CD4-positive, alpha-beta T cell (primary cell): Measurements from ENCODE around the gene ITPKA. TPM values are rescaled to one million over a fixed set of nuclear protein-coding genes. Genes with fewer than 3 reads are reported as not detected.

Experiments
- ATAC-seq: fragments of 200-7000 bp; cut with Tn5 transposase; one replicate; pipeline ENCODE4 v1.10.0; 2022; ENCODE audit warnings: mild to moderate bottlenecking; ENCODE audit not compliant: poor library complexity
- CTCF ChIA-PET: fragments of 350-600 bp; sonication (Branson Sonifier 250); formaldehyde crosslinking; loops from one replicate; lab custom pipeline; 2021; ENCODE audit warnings: antibody characterized with exemption, inconsistent platforms; lab: Charles Lee
- POLR2A ChIA-PET: fragments of 350-600 bp; sonication (Branson Sonifier 250); formaldehyde crosslinking; loops from one replicate; lab custom pipeline; 2021; ENCODE audit warnings: antibody characterized with exemption, inconsistent platforms; lab: Charles Lee
- DNase-seq, 14 experiments: peaks; one replicate each; pipeline ENCODE4 v3.0.0-alpha.2; 2013 to 2020; ENCODE audit warnings: mixed read lengths in 2 of 14
- H3K27ac ChIP-seq, 2 donors: one replicate each; pipeline versions ENCODE4 v1.5.1 to v1.7.0; 2013; ENCODE audit warnings: low read length in 2 of 2, low read depth in 1 of 2, mild to moderate bottlenecking in 1 of 2
- H3K27me3 ChIP-seq, 2 experiments: 1 replicate in 1 of 2; 2 replicates in 1 of 2; pipeline versions ENCODE4 v1.6.1 to v1.7.0; 2013; ENCODE audit warnings: low read length in 2 of 2, control low read depth in 1 of 2, mild to moderate bottlenecking in 1 of 2, moderate library complexity in 1 of 2; ENCODE audit not compliant: insufficient read depth in 2 of 2, control insufficient read depth in 1 of 2
- H3K36me3 ChIP-seq: one replicate; pipeline ENCODE4 v1.6.1; 2013; ENCODE audit warnings: low read length, control low read depth; ENCODE audit not compliant: insufficient read depth
- H3K4me1 ChIP-seq: one replicate; pipeline ENCODE4 v1.6.1; 2013; ENCODE audit warnings: low read length, control low read depth; ENCODE audit not compliant: insufficient read depth
- H3K4me3 ChIP-seq: one replicate; pipeline ENCODE4 v1.5.1; 2013; ENCODE audit warnings: mild to moderate bottlenecking, low read length, moderate library complexity
- H3K9me3 ChIP-seq, 2 experiments: 1 replicate in 1 of 2; 2 replicates in 1 of 2; pipeline versions ENCODE4 v1.6.1 to v1.7.0; 2013; ENCODE audit warnings: low read length in 2 of 2, mild to moderate bottlenecking in 2 of 2, control low read depth in 1 of 2, moderate library complexity in 1 of 2; ENCODE audit not compliant: control insufficient read depth in 1 of 2, insufficient read depth in 1 of 2
- H3K27ac Mint-ChIP-seq: one replicate; pipeline ENCODE4 v1.8.0; 2020; ENCODE audit warnings: mixed read lengths
- H3K27me3 Mint-ChIP-seq: one replicate; pipeline ENCODE4 v1.8.0; 2021; ENCODE audit warnings: mixed read lengths
- H3K36me3 Mint-ChIP-seq: one replicate; pipeline ENCODE4 v1.8.0; 2021; ENCODE audit warnings: low read depth, mixed read lengths
- H3K4me1 Mint-ChIP-seq: one replicate; pipeline ENCODE4 v1.8.0; 2021; ENCODE audit warnings: low read depth, mixed read lengths
- H3K4me3 Mint-ChIP-seq: one replicate; pipeline ENCODE4 v1.8.0; 2020; ENCODE audit warnings: mild to moderate bottlenecking, mixed read lengths
- H3K9me3 Mint-ChIP-seq: one replicate; pipeline ENCODE4 v1.8.0; 2020; ENCODE audit warnings: mixed read lengths
- intact Hi-C, 2 experiments: fragments of 100-400 bp; cut with DNase I in 1 of 2; cut with micrococcal nuclease in 1 of 2; formaldehyde crosslinking; loops; one replicate each; pipeline versions ENCODE4 v1.15.1 to v1.9.0; 2023 to 2025; cut with DNase I, micrococcal nuclease
- total RNA-seq, 174 experiments: library from RNA in 2 of 174; stranded (reverse) in 2 of 174; gene quantifications; one replicate each; pipeline ENCODE4 v1.2.3 and lab custom pipeline; 2021 to 2026
- TF ChIP-seq, protein P1 (sequence below): fragments of 200-600 bp; IDR thresholded peaks from one replicate; pipeline ENCODE4 v1.8.0; 2022; ENCODE audit warnings: antibody characterized with exemption, mild to moderate bottlenecking

The ITPKA gene
- total RNA-seq, 2 experiments from 2014 or later = not detected

DNA sequence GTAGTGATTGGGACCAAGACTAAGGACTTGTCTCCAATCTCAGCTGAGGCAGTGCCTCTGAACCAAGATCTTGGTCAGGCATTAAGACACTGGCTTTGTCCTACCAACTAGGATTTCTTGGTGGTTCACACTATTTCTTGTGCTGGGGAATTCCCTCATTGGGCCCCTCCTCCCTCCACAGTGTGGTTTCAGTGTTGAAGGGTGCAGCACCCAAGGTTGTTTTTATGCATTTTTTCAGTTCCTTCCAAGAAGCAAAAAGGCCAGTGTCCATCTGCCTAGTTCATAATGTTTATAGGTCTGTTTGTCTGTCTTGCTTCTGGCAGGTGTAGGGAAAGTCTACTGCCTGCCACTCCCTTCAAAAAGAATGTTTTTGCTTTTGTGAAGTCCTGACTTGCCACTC lies 10.6 kb upstream of the ITPKA start:
- Mint-ChIP-seq H3K4me3 (peak overlapping the region; percentile 21), H3K4me1 (peaks cover 17% of the 10 kb centered on the region), H3K9me3 (no peaks in the 10 kb centered on the region), H3K27ac (peak overlapping the region; percentile 76), H3K36me3 (peaks cover 52% of the 10 kb centered on the region), H3K27me3 (peaks cover 4% of the 10 kb centered on the region)
- CTCF ChIA-PET = no interaction called here
- POLR2A ChIA-PET = no interaction called here
- peak overlapping the region; percentile 11 for H3K4me3 ChIP-seq
- TF ChIP-seq, protein P1, sequence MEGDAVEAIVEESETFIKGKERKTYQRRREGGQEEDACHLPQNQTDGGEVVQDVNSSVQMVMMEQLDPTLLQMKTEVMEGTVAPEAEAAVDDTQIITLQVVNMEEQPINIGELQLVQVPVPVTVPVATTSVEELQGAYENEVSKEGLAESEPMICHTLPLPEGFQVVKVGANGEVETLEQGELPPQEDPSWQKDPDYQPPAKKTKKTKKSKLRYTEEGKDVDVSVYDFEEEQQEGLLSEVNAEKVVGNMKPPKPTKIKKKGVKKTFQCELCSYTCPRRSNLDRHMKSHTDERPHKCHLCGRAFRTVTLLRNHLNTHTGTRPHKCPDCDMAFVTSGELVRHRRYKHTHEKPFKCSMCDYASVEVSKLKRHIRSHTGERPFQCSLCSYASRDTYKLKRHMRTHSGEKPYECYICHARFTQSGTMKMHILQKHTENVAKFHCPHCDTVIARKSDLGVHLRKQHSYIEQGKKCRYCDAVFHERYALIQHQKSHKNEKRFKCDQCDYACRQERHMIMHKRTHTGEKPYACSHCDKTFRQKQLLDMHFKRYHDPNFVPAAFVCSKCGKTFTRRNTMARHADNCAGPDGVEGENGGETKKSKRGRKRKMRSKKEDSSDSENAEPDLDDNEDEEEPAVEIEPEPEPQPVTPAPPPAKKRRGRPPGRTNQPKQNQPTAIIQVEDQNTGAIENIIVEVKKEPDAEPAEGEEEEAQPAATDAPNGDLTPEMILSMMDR = no peak
- peaks cover 29% of the 10 kb centered on the region for H3K36me3 ChIP-seq
- peak; percentile 81 for ATAC-seq
- no peaks in the 10 kb centered on the region for H3K27me3 ChIP-seq
- H3K4me1 ChIP-seq = peaks cover 20% of the 10 kb centered on the region
- peak overlapping the region in 1 of 2 donors; percentile 20 for H3K27ac ChIP-seq
- DNase-seq = peak in 4 of 14 experiments; percentile 22 to 69 (median 68)
- intact Hi-C loops = no loop called here
- H3K9me3 ChIP-seq = no peaks in the 10 kb centered on the region

DNA sequence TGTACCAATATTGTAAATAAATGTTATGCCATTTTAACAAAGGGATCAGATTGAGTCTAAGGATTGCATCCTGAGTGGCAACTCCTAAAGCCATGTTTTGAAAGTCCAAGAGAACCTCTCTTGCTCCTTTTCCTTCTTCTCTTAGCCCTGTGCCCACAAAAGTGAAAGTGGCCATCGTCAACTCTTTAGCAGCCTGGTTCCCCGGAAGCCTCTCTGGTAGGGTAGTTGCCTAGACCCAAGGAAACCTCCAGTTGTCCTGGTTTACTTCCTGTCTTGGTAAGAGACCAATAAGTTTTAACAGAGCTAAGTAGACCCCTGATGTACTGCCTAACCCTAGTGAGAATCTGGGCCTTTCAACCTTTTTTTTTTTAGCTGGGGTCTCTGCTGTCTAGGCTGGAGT lies 10.2 kb upstream of the ITPKA start:
- Mint-ChIP-seq H3K9me3 (no peaks in the 10 kb centered on the region), H3K4me1 (peaks cover 17% of the 10 kb centered on the region), H3K27ac (peak overlapping the region; percentile 76), H3K27me3 (peaks cover 4% of the 10 kb centered on the region), H3K36me3 (peaks cover 49% of the 10 kb centered on the region), H3K4me3 (peak overlapping the region; percentile 21)
- H3K9me3 ChIP-seq = no peaks in the 10 kb centered on the region
- CTCF ChIA-PET = no interaction called here
- H3K27ac ChIP-seq = peak overlapping the region in 1 of 2 donors; percentile 20
- TF ChIP-seq, protein P1 = no peak
- POLR2A ChIA-PET = interaction anchor here (0.7 kb wide), 1 partner anchor 9 kb away, joined by 4 read pairs; no protein-coding TSS in a partner anchor
- peak overlapping the region; percentile 11 for H3K4me3 ChIP-seq
- intact Hi-C loops = no loop called here
- H3K36me3 ChIP-seq = peaks cover 25% of the 10 kb centered on the region
- peak; percentile 64 for ATAC-seq
- H3K27me3 ChIP-seq = no peaks in the 10 kb centered on the region
- peak in 3 of 14 experiments; percentile 45 to 73 (median 49) for DNase-seq
- H3K4me1 ChIP-seq = peaks cover 20% of the 10 kb centered on the region

DNA sequence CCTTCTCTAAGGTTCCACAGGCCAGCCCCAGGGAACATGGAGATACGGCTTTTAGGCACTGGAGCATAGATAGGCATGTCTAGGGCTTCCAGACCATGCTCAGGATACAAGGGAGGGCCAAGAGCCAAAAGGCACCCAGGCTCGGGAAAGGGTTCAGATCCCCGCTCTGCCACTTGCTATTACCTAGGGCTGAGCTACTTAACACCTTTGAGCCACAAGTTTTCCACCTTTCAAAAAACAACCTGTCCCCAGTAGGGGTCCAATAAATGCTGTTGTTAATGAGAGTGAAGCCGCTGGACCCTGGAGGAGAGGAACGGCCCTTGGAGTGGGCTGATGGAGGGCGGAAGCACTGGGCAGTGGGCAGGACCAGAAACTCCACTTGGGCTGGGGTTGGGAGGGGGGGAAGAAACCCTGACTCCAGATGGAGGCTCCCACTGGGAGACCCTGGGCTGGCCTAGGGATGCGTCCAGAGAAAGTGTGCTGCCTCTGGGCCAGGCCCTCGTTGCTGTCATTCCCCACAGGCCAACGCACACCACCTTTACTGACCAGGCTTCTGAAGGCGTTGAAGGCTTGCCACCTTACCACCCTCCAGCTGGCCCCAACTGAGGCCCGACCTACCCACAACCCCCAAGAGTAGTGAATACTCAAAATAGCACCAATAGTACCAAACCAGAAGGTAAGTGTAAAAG lies 8.6 kb upstream of the ITPKA start:
- CTCF ChIA-PET = interaction anchor here (1.0 kb wide), 1 partner anchor 73 kb away, joined by 4 read pairs; no protein-coding TSS in a partner anchor
- Histone ChIP-seq H3K4me3 (no peak overlapping the region), H3K9me3 (no peaks in the 10 kb centered on the region), H3K4me1 (peaks cover 20% of the 10 kb centered on the region), H3K27me3 (no peaks in the 10 kb centered on the region), H3K27ac (no peak overlapping the region), H3K36me3 (peaks cover 9% of the 10 kb centered on the region)
- intact Hi-C loops = no loop called here
- H3K4me3 Mint-ChIP-seq = no peak overlapping the region
- no peaks in the 10 kb centered on the region for H3K9me3 Mint-ChIP-seq
- no peak for ATAC-seq
- POLR2A ChIA-PET = no interaction called here
- H3K27me3 Mint-ChIP-seq = peaks cover 4% of the 10 kb centered on the region
- H3K27ac Mint-ChIP-seq = no peak overlapping the region
- TF ChIP-seq, protein P1 = no peak
- peaks cover 17% of the 10 kb centered on the region for H3K4me1 Mint-ChIP-seq
- no peak for DNase-seq
- H3K36me3 Mint-ChIP-seq = peaks cover 33% of the 10 kb centered on the region
